WTC11 (cell line): Measurements from ENCODE around the gene SLC43A3.
A peak's percentile ranks its signal among the peaks of the same experiment; 100 is the strongest.

Experiments used
- CTCF ChIP-seq: fragments of 200-600 bp; IDR thresholded peaks from 2 replicates; pipeline ENCODE4 v1.8.0; 2022; ENCODE audit warnings: antibody characterized with exemption
- ERG ChIP-seq: fragments of 250-450 bp; sonication (Bioruptor Pico); IDR thresholded peaks from 2 replicates; pipeline ENCODE4 v1.8.0; 2021; ENCODE audit warnings: mild to moderate bottlenecking
- JUN ChIP-seq: sonication (generic); formaldehyde crosslinking; IDR thresholded peaks from 2 replicates; pipeline ENCODE4 v1.8.0; 2023; ENCODE audit warnings: mild to moderate bottlenecking, missing genetic modification reagents
- MAX ChIP-seq: sonication (generic); formaldehyde crosslinking; IDR thresholded peaks from 2 replicates; pipeline ENCODE4 v1.8.0; 2022; ENCODE audit warnings: mild to moderate bottlenecking, missing genetic modification reagents
- NFE2L1 ChIP-seq: sonication (generic); formaldehyde crosslinking; IDR thresholded peaks from 2 replicates; pipeline ENCODE4 v1.8.1; 2023; ENCODE audit warnings: missing genetic modification reagents
- ZNF671 ChIP-seq: fragments of 250-450 bp; sonication (Bioruptor Pico); IDR thresholded peaks from 2 replicates; pipeline ENCODE4 v1.8.0; 2021; ENCODE audit warnings: mild to moderate bottlenecking
- TF ChIP-seq, protein P1 (sequence below): sonication (generic); formaldehyde crosslinking; IDR thresholded peaks from 2 replicates; pipeline ENCODE4 v1.8.1; 2023; ENCODE audit warnings: mild to moderate bottlenecking, missing genetic modification reagents, moderate library complexity

GRCh38 chr11:57460758-57461749 lies 34.1 kb upstream of the SLC43A3 start:
- TF ChIP-seq, protein P1, sequence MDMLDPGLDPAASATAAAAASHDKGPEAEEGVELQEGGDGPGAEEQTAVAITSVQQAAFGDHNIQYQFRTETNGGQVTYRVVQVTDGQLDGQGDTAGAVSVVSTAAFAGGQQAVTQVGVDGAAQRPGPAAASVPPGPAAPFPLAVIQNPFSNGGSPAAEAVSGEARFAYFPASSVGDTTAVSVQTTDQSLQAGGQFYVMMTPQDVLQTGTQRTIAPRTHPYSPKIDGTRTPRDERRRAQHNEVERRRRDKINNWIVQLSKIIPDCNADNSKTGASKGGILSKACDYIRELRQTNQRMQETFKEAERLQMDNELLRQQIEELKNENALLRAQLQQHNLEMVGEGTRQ (CRISPR knock-in tag): no peak
- TF ChIP-seq CTCF (no peak), MAX (CRISPR knock-in tag) (peak; percentile 29; the same call in 1 of the 2 replicates), NFE2L1 (no peak), ERG (CRISPR knock-in tag) (no peak), ZNF671 (no peak), JUN (no peak)
